Measurements from ENCODE around the gene PGLYRP1. TPM values are rescaled to one million over a fixed set of nuclear protein-coding genes. Genes with fewer than 3 reads are reported as not detected.
A peak's percentile ranks its signal among the peaks of the same experiment; 100 is the strongest.

The PGLYRP1 gene
- total RNA-seq, 4 donors from 2014 or later, result not detected

GRCh38 chr19:45994456-45994997, 28.3 kb downstream of the PGLYRP1 start:
- Histone ChIP-seq H3K27me3 (no peaks in the 10 kb centered on the region), H3K4me3 (peak overlapping the region; percentile 62), H3K9me3 (no peaks in the 10 kb centered on the region), H3K27ac (no peak overlapping the region), H3K4me1 (peaks cover 17% of the 10 kb centered on the region), H3K36me3 (no peaks in the 10 kb centered on the region)
- DNase-seq (ENCODE audit: low spot score in 2 of 2), result no peak
- WGBS, result 7% methylated on average over 8 of the region's 8 CpGs
- TF ChIP-seq EP300 (IDR thresholded peaks at IDR 0.05) (no peak), POLR2A (IDR thresholded peaks at IDR 0.05) (no peak), CTCF (IDR thresholded peaks at IDR 0.05) (no peak), POLR2AphosphoS5 (IDR thresholded peaks at IDR 0.05) (no peak)

GRCh38 chr19:45990113-45990728, 32.6 kb downstream of the PGLYRP1 start:
- Histone ChIP-seq H3K4me3 (no peak overlapping the region), H3K36me3 (no peaks in the 10 kb centered on the region), H3K9me3 (no peaks in the 10 kb centered on the region), H3K27me3 (no peaks in the 10 kb centered on the region), H3K27ac (no peak overlapping the region), H3K4me1 (peaks cover 7% of the 10 kb centered on the region)
- no peak for DNase-seq (ENCODE audit: low spot score in 2 of 2)
- WGBS, result 83% methylated on average over 12 of the region's 12 CpGs
- no peak for TF ChIP-seq CTCF (IDR thresholded peaks at IDR 0.05)
- TF ChIP-seq EP300 (IDR thresholded peaks at IDR 0.05), result no peak
- TF ChIP-seq POLR2A (IDR thresholded peaks at IDR 0.05), result no peak
- no peak for TF ChIP-seq POLR2AphosphoS5 (IDR thresholded peaks at IDR 0.05)

GRCh38 chr19:45985321-45985720, 37.5 kb downstream of the PGLYRP1 start:
- Histone ChIP-seq H3K27me3 (peaks cover 9% of the 10 kb centered on the region), H3K27ac (no peak overlapping the region), H3K4me3 (no peak overlapping the region), H3K4me1 (no peaks in the 10 kb centered on the region), H3K36me3 (no peaks in the 10 kb centered on the region), H3K9me3 (no peaks in the 10 kb centered on the region)
- 78% methylated on average over 7 of the region's 7 CpGs for WGBS
- TF ChIP-seq EP300 (IDR thresholded peaks at IDR 0.05) (no peak), CTCF (IDR thresholded peaks at IDR 0.05) (no peak), POLR2AphosphoS5 (IDR thresholded peaks at IDR 0.05) (no peak), POLR2A (IDR thresholded peaks at IDR 0.05) (no peak)
- no peak for DNase-seq (ENCODE audit: low spot score in 2 of 2)

- Histone ChIP-seq H3K27me3 (peaks cover 11% of the 10 kb centered on the region), H3K9me3 (no peaks in the 10 kb centered on the region), H3K4me3 (no peak overlapping the region), H3K27ac (no peak overlapping the region), H3K36me3 (no peaks in the 10 kb centered on the region), H3K4me1 (no peaks in the 10 kb centered on the region)
- 59% methylated on average over 2 of the region's 2 CpGs for WGBS
- TF ChIP-seq EP300 (IDR thresholded peaks at IDR 0.05) (no peak), CTCF (IDR thresholded peaks at IDR 0.05) (no peak), POLR2A (IDR thresholded peaks at IDR 0.05) (no peak), POLR2AphosphoS5 (IDR thresholded peaks at IDR 0.05) (no peak)
- no peak for DNase-seq (ENCODE audit: low spot score in 2 of 2)
Observed at GRCh38 chr19:45981350-45981749, 41.5 kb downstream of the PGLYRP1 start.

DNA sequence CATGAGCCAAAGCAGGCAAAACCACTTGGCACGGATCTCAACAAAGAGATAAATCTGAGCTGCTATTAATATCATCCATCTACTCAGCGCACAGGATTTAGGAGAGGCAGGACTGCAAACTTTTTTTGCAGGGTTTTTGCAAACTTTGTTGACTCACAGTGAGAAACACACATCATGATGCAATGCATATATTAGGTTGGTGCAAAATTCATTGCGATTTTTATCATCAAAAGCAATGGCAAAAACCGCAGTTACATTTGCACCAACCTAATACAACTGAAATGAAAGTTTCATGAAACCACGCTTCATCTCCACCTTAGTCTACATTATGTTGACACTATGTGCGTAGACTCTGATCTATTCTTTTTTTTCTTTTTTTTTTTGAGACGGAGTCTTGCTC, 44.7 kb downstream of the PGLYRP1 start:
- Histone ChIP-seq H3K4me3 (no peak overlapping the region), H3K4me1 (peaks cover 7% of the 10 kb centered on the region), H3K36me3 (no peaks in the 10 kb centered on the region), H3K27me3 (peaks cover 39% of the 10 kb centered on the region), H3K9me3 (no peaks in the 10 kb centered on the region), H3K27ac (no peak overlapping the region)
- DNase-seq (ENCODE audit: low spot score in 2 of 2), result no peak
- TF ChIP-seq EP300 (IDR thresholded peaks at IDR 0.05), result no peak
- TF ChIP-seq CTCF (IDR thresholded peaks at IDR 0.05), result no peak
- no peak for TF ChIP-seq POLR2A (IDR thresholded peaks at IDR 0.05)
- 81% methylated on average over 7 of the region's 7 CpGs for WGBS
